HG02610 (cell line): Measurements from ENCODE around the gene GABRP.
A peak's percentile ranks its signal among the peaks of the same experiment; 100 is the strongest.
"Not testable (repeated sequence)": the region's sequence is repeated elsewhere in the genome, so short reads cannot be mapped to it uniquely, and the experiment has no call there.

Experiments used
- ATAC-seq: cut with Tn5 transposase; IDR thresholded peaks from one replicate; pipeline ENCODE4 v1.9.1; 2021; ENCODE audit warnings: mild to moderate bottlenecking, moderate library complexity; ENCODE audit not compliant: unreplicated experiment

The GABRP gene

DNA sequence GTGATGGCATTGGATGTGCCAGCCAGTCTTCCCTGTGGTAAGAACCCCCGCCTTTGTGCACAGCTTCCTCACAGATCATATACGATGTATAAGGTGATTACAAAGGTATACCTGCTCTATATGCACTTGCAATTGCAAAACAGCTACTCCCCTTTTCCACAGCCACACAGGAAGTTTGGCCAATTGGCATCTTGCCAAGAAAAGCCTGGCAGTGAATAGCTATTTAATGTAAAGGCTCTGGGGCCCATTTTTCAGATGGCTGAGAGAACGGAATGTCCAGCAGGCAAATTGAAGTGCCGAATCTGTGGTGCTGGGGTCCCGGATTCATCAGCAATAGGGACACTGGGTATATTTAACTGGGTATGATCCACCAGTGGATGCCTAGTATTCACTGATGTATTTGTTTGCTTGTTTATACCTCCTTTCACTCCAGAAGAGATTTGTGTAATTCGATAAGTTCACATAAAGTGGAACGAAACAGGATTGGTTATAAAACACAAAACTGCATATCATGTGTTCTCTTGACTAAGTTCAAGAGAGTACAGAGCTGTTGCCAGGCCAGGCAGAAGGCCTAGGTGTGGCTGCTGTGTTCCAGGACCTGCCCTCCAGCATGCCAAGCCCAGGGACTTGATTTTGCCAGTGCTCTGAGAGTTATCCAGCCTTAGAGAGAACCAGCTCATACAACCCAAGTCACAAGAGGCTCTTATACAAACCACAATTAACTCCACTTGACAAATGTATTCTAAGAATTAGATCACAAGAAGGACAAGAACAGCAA, 27.7 kb upstream of the GABRP start:
- ATAC-seq: no peak

DNA sequence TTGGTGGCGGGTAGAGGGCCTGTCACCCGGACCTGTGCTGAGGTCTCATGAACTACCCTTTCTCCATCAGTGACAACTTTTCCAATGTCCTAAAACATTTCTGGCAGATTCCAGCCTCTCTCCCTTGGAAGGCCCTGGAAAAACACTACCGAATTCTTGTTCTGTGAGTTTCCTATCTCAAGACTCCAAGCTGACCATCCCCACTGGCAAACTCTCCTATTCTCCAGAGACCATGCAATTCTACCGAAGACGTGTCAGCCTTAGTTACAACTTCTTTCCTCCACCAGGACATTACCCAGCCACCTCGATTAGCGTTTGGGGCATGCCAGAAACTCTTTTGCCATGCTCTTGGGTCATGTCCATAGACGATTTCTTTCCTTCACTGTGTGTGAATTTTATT, 26.8 kb upstream of the GABRP start:
- no peak for ATAC-seq

DNA sequence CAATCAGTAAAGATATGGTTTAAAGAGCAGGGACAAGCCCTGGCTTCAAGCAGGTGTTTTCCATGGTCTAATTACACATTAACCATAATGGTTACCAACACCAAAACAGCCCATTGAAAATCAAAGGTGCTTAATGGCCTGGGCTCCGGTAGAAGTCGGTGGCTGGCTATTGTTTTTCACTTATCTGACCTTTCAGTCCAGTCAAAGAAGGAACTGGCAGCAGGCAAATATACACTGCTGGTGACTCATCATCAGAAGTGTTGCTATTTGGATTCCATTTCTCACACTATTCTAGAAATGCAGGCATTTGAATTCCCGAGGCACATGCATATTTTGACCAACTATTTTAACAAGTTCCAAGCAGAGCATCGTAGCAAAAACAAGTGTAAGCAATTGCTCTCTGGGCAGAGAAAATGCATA, 26.3 kb upstream of the GABRP start:
- peak; percentile 79 for ATAC-seq

- ATAC-seq: no peak
These were observed 25.9 kb upstream of the GABRP start for GRCh38 chr5:170757669-170758068.

DNA sequence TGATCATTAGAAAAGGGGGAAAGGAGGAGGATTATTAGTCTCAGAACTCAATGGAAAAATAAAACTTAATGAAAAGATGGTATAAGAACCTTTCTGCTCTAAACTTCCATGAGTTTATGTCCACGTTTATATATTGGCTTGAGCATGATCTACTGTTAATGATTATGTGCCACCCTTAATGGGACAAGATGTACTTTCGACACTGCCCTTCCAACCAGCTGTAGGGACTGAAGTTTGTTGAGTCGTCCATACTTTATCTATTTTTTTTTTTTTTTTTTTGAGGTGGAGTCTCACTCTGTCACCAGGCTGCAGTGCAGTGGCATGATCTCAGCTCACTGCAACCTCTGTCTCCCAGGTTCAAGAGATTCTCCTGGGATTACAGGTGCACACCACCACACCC, 25.0 kb upstream of the GABRP start:
- ATAC-seq: no peak

GRCh38 chr5:170760113-170760512, 23.4 kb upstream of the GABRP start:
- ATAC-seq: no peak

DNA sequence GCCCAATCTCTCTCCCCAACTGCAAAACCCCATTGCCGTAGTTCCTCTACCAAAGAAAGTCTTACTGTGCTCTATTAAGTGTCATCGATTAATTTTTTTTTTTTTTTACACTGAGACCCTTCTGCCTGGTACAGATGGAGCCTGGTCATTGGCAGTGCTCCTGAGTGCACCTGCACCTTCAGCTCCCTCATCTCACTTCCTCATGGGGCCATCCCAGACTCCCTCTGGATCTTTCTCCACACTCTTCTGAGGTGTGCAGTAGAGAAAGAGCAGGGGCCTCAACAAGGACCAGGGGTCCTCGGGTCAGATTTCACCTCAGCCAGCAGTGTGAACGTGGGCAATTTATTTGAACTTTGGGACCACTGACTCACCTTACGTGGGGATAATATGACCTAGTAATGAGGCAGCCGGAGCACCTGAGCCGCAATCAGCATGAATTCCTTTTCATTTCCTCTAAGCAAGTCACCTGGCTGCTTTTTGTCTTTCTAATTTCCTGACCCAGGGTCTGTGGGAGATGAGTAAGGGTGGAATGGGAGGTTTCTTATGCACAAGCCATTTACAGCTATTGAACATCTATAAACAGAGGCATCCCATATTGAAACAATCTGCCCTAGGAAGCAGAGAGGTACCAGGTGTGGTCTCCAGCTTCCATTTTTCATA, 22.3 kb upstream of the GABRP start:
- no peak for ATAC-seq

- no peak for ATAC-seq
These were observed 21.8 kb upstream of the GABRP start for GRCh38 chr5:170761708-170762066.

DNA sequence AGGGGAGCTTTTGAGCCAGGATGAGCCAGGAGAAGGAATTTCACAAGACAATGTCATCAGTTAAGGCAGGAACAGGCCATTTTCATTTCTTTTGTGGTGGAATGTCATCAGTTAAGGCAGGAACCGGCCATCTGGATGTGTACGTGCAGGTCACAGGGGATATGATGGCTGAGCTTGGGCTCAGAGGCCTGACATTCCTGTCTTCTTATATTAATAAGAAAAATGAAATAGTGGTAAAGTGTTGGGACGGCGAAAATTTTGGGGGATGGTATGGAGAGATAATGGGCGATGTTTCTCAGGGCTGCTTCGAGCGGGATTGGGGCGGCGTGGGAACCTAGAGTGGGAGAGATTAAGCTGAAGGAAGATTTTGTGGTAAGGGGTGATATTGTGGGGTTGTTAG, 21.2 kb upstream of the GABRP start:
- not testable (repeated sequence) for ATAC-seq

DNA sequence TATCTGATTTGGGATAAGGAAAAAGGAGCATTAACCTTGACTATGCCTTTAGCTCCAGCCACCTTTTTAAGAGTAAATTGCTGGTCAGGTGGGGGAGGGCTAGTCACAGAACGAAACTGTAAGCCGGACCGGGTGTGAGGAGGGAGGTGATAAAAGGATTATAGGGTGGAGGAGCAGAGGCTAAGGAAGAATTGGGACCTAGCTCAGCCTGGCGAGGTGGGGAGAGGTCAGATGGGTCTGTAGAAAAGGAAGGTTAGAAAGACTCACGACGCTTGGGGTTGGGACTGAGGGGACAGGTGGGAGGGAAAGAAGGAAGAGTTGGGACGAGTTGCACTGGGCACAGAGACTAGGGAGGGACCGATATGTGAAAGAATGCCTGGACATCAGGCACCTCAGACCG, 17.7 kb upstream of the GABRP start:
- not testable (repeated sequence) for ATAC-seq

DNA sequence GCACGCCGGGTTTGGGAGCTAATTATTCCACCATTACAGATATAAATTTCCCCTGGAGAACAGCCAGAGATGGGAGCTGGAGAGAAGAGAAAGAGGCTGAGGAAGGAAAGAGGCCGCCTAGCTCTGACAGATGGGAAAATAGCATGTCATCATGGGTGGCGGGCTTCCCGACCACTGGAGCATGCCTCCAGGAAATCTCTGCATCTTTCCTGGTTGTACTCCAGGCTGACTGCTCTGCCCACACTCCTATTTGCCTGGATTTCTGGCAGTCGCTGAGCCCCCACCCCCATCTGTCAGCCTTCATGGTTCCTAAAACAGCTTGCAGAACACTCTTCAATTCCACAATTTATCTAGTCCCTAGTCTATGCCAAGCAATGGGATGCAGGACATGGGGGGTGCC, 14.3 kb upstream of the GABRP start:
- ATAC-seq: no peak

- no peak for ATAC-seq
These were observed 13.6 kb upstream of the GABRP start for GRCh38 chr5:170769898-170770416.

GRCh38 chr5:170771496-170771895, 12.0 kb upstream of the GABRP start:
- no peak for ATAC-seq

GRCh38 chr5:170773024-170773985, 10.2 kb upstream of the GABRP start:
- ATAC-seq: no peak

DNA sequence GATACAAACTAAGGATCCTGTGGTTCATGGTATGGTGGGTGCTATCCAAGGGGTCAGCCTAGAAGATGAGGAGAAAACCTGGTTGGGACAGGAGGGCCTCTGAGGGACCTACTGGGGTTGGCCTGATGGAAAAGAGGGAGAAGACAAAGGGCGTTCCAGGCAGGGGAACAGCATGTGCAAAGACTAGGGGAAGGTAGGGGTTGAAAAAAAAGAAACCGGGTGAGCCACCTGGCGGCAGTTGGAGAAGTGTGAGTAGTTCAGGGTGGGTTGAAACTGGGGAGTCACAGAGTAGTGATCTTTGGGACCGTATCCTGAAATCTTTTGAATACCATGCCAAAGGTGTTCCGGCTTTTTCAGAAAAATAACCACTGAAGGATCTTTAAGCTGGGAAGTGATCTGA, 8.7 kb upstream of the GABRP start:
- no peak for ATAC-seq

- ATAC-seq: no peak
These were observed 1.6 kb upstream of the GABRP start for GRCh38 chr5:170781946-170782345.

DNA sequence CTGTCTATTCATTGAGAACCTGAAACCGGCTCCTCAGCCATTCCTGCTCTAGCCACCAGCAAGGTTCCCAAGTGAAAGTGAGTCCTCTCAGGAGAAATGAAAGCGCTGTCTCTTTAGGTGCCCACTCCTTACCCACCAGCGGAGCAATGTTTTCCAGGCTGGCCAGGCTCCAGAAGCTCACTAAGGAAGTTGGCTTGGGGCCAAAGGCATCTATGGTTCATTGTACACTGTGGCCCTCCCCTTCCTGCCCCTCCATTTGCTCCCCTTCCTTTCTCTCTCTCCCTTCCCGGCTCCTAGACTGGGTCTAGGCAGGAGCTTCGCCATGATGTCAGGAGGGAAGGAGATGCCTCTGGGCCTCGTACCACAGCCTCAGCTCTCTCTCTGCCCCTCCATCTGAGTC, 1.1 kb upstream of the GABRP start:
- no peak for ATAC-seq

- ATAC-seq: no peak
These were observed 1.9 kb downstream of the GABRP start for GRCh38 chr5:170785416-170785815.

GRCh38 chr5:170787216-170787615, 3.7 kb downstream of the GABRP start:
- ATAC-seq: no peak

DNA sequence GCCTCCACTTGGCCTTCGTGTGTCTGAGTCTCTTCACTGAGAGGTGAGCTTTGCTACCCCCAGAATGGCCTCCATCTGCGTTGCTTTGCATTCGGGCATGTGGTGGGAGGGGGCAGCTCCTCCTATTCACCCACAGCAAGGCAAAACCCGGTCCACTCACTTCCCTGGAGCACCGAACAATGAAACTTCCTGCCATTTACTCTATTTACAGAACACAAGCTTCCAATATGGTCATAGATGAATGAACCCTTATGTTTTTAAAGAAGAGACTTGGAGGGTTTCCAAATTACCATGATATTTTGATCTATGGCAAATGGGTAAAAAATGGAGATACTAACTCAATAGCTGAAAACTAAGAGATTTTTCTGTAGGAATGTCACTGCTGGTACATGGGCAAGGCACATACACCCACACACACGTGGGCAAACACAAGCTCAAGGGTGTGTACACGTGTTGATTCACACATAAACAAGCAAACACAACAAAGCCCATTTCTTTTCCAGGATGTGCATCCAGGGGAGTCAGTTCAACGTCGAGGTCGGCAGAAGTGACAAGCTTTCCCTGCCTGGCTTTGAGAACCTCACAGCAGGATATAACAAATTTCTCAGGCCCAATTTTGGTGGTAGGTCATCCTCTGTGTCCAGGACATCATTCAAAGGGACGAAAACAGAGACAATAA, 5.2 kb downstream of the GABRP start:
- no peak for ATAC-seq
